GM12891 (cell line): Measurements from ENCODE around the gene PRKN.

Source experiments
- PAX5 ChIP-seq: IDR thresholded peaks from 2 replicates; pipeline ENCODE4 v1.6.1; 2011; ENCODE audit warnings: low read length, moderate library complexity, mild to moderate bottlenecking; ENCODE audit not compliant: insufficient read depth, severe bottlenecking
- POLR2AphosphoS5 ChIP-seq: IDR thresholded peaks from 2 replicates; pipeline ENCODE4 v1.6.1; 2011; ENCODE audit warnings: low read depth, low read length, control low read depth

DNA sequence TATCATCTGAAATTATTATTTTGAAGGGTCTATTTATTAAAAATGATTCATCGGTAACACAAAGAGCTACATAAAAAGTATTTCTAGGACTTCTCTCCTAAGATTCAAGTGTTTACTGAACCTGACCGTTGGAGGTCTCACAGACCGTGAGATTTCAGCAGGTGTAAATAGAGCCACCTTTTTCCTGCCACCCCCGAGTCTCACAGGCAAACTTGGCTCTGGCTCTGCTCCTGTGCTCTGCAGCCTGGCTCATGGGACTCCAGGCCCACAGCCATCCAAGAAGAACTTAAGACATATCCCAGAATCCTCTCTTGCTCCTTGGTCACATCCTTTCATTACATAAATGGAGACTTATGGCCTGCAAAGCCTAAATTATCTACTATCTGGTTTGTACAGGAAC is 1385.9 kb downstream of the PRKN start:
- TF ChIP-seq POLR2AphosphoS5 (no peak), PAX5 (no peak)
